SIG-M5 (cell line): ENCODE data around the gene WASF2.
"Not testable (repeated sequence)": the region's sequence is repeated elsewhere in the genome, so short reads cannot be mapped to it uniquely, and the experiment has no call there.

ENCODE experiments used
- DNase-seq: peaks from one replicate; lab custom pipeline; 2025; lab: John Stamatoyannopoulos, UW

The WASF2 gene

GRCh38 chr1:27521861-27522431 is 32.0 kb upstream of the WASF2 start:
- DNase-seq, result no peak

GRCh38 chr1:27521336-27521831 is 31.4 kb upstream of the WASF2 start:
- DNase-seq, result no peak

GRCh38 chr1:27520651-27521050 is 30.7 kb upstream of the WASF2 start:
- DNase-seq, result no peak

DNA sequence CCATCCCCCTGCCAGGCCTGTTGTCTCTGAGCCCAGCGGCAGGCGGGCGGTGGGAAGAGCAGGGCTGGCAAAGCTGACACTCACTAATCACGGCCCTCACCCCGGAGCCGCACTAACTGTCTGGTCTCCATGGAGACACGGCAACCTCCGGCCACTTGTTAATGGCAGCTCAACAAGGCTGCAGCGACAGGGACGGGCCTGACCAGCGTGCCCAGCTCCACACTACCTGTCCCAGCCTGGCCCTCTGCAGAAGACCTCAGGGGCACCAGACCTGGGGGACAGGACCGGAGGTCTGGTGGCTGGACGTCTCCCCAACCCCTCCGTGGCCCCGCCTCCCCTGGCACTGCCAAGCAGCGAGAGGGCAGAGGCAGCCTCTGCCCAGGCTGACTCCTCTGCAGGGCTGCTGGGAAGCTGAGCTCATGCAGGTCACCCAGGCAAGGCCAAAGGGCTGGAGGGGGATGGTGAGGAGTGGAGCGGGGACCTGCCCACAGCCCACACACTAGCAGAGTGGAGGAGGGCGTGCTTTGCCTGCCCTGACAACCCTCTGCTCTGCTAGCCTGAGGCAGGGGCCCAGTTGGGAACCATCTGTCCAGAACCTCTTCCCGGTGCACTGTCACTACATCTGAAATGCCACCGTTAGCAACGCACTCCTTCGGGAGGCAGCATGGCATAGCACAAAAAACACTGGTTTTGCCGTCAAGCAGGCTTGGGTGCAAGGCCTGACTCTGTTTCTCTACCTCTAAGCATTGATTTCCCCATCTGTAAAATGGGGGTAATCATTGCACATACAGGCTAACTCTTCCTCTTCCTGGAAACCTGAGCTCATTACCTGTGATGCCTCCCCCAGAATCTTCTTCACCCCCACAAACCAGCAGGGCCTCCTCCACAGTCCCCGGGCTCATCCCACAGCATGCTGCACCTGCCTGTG is 29.6 kb upstream of the WASF2 start:
- DNase-seq, result no peak

- no peak for DNase-seq
Observed at GRCh38 chr1:27518808-27519207, 28.8 kb upstream of the WASF2 start.

DNA sequence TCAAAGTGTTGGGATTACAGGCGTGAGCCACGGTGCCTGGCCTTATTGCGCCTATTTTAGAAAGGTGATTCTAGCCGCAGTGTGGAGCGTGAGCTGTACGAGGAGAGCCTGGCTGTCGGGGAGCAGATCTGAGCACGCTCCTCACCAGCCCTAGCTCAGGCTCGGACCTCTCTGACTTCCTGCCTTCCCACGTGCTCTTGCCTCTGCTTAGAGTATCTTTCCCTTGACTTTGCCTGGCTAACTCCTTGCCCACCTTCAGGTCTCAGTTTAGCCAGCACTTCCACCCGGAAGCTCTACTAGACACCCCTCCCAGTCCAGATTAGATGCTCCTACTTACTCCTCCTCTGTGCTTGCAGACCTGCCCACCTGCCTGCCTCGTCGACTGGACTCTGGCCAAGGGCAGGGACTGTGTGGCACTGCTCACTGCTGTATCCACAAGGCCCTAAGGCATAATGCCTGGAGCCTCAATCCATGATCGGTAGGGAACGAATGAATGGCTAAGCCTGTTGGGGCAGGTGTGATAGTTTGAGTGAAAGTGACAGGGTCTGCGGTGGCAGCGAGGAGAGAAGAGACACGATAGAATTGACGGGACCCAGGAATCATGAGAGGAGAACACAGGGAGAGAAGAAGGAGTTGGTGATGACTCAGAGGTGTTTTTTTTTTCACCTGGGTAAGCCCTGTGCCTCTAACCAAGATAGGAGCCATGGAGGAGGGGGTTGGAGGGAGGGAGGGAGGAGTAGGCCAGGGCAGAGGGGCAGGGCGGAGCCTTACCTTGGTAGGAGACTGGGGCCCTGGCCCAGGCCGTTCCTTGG is 28.1 kb upstream of the WASF2 start:
- DNase-seq, result no peak

DNA sequence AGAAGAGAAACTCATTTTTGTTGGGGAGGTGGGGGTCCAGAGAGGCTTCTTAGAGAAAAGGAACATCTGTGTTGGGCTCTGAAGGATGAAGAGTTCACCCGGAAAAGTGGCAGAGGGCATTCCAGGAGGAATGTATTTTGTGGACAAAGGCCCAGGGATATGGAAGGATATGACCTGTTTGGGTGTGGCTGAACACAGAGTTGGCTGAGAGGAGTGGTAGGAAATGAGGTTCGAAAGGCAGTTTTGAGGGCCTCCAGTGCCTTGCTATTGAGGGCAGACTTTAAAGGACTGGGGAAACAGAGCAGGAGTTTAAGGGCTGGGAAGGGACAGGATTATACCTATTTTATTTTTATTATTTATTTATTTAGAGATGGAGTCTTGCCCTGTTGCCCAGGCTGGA is 27.3 kb upstream of the WASF2 start:
- DNase-seq, result no peak

- no peak for DNase-seq
Observed at GRCh38 chr1:27515626-27516025, 25.7 kb upstream of the WASF2 start.

DNA sequence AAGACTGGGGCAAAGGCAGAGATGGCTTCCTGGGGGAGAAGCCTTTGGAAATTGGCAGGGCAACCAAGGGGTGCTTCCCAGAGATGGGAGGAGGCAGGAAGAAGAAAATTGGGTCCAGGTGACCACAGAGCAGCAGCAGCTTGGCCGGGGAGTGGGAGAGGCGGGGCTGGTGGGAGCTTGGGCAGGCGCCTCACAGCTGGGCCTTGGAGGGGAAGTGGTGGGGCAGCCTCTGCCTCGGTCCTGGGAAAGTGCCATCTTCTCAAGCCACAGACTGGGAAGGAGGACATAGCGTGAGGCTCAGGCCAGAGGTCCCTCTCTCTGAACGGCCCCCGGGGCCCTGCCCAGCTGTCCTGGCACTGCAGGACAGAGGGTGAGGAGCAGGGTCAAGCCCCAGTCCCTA is 24.0 kb upstream of the WASF2 start:
- no peak for DNase-seq

- DNase-seq, result no peak
Observed at GRCh38 chr1:27513528-27513927, 23.6 kb upstream of the WASF2 start.

GRCh38 chr1:27509127-27510080 is 19.4 kb upstream of the WASF2 start:
- no peak for DNase-seq

- DNase-seq, result no peak
Observed at GRCh38 chr1:27507960-27508665, 18.1 kb upstream of the WASF2 start.

DNA sequence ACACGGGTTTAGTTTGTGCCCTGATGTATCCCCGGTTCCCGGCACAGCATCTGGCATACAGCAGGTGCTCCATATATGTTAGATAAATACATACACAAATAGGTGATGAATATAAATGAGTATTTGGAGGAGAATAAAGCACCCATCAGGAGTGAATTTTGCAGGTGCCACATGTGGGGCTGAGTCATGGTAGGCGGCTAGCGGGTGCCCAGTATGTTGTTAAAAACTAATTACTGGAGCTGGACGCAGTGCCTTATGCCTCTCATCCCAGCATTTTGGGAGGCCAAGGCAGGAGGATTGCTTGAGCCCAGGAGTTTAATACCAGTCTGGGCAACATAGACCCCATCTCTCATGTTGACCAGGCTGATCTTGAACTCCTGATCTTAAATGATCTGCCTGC is 16.7 kb upstream of the WASF2 start:
- DNase-seq, result no peak

DNA sequence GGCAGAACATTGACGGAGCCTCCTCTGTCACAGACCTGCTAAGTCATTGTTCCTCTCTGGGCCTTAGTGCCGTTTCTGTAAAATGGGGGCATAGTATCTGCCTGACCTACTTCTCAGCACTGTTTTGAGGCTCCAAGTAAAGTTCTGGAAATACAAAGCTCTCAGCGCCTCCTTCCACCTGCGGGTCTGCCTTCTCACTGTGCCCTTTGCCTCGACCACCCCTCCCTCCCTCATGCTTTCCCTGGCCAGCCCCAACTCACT is 15.4 kb upstream of the WASF2 start:
- DNase-seq, result no peak

DNA sequence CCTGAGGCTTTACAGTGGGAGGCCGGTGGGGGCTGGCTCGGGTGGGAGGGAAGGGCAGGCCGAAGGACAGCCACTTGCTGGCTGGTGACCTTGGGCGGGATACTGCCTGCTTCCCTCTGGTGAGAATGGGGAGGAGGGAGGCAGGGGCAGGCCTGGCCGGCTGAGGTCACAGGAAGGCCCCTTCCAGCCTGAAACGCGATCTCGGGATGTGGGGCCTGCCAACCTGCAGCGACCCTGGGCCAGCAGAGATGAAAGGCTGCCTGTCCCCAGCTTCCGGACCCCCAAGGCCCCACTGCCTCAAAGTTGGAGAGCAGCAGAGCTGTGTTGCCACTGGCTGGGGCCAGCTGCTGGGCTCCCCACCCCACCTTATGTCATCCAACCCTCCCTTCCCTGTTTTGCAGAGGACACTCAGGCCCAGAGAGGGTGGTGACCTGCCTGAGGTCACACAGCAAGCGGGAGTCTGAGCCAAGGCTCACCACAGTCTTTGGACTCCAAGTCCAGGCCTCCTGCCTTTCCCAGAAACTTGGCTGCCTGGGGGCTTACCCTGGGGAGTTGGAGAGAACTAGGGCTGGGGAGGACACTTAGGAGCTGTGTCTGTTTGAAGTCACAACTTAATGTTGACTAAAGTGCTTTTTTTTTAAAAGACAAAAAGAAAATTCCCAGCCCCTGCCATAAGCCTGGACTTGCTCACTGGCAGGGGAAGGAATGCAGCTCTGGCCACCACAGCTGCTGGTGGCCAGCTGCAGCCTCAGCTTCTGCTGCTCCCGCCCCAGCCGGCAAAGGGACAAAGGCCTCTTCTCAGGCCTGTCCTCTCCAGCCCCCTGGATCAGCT is 14.8 kb upstream of the WASF2 start:
- no peak for DNase-seq

- no peak for DNase-seq
Observed at GRCh38 chr1:27503844-27504587, 14.0 kb upstream of the WASF2 start.

DNA sequence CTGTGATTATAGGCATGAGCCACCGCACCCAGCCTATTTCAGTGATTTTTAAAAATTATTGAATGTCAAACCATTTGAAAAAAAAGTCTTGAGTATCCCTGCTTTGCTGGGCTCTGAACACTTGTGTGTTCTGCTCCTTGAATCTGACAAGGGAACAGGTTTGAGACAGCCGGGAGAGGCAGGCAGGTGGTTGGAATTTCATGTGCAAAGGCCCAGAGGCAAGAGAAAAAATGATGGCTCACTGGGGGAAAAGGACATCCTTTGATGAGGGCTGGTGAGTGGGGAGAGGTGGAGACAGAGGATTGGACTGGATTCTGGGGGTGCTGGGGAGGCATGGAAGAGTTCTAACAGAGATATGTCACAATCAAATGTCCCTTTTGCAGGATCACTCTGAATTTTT is 13.1 kb upstream of the WASF2 start:
- no peak for DNase-seq

DNA sequence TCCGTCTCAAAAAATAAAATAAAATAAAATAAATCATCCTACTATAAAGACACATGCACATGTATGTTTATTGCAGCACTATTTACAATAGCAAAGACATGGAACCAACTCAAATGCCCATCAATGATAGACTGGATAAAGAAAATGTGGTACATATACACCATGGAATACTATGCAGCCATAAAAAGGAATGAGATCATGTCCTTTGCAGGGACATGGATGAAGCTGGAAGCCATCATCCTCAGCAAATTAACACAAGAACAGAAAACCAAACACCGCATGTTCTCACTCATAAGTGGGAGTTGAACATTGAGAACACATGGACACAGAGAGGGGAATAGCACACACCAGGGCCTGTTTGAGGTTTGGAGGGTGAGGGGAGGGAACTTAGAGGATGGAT is 11.2 kb upstream of the WASF2 start:
- DNase-seq, result not testable (repeated sequence)

DNA sequence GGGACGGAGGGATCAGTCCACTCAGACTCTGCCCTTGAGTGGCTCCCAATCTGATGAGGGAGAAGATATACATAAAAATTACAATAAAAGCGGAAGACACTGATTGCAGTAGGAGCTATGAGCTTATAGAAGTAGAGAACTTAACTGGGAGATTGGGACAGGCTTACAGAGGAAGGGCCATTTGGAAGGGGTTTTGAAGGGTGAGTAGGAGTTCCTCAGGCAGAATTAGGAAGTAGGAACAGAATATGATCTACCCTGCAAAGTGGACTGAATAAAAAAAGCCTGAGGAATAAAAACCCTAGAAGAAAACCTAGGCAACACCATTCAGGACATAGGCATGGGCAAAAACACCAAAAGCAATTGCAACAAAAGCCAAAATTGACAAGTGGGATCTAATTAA is 9.2 kb upstream of the WASF2 start:
- DNase-seq, result no peak
